Psoas muscle (tissue), 8 donors: Measurements from ENCODE around the gene LPIN1. TPM values are rescaled to one million over a fixed set of nuclear protein-coding genes. Genes with fewer than 3 reads are reported as not detected.
A peak's percentile ranks its signal among the peaks of the same experiment; 100 is the strongest.

Source experiments
- ATAC-seq, 4 donors: fragments of 200-7000 bp; cut with Tn5 transposase; one replicate each; pipeline ENCODE4 v1.9.1; 2020; ENCODE audit warnings: moderate library complexity in 3 of 4, mild to moderate bottlenecking in 2 of 4
- DNase-seq, 2 donors: peaks; one replicate each; pipeline ENCODE4 v3.0.0-alpha.2; 2020
- H3K27ac ChIP-seq: fragments of 200-600 bp; one replicate; pipeline ENCODE4 v1.8.0; 2022
- H3K27me3 ChIP-seq, 3 donors: fragments of 200-600 bp in 1 of 3; one replicate each; pipeline versions ENCODE4 v1.6.1 to v1.8.0; 2013 to 2022; ENCODE audit warnings: low read length in 2 of 3, mild to moderate bottlenecking in 2 of 3, moderate library complexity in 1 of 3; ENCODE audit not compliant: insufficient read depth in 3 of 3
- H3K36me3 ChIP-seq, 2 donors: fragments of 200-600 bp in 1 of 2; one replicate each; pipeline versions ENCODE4 v1.6.1 to v1.8.0; 2013 to 2022; ENCODE audit warnings: low read depth in 1 of 2, mild to moderate bottlenecking in 1 of 2, moderate library complexity in 1 of 2; ENCODE audit not compliant: insufficient read depth in 1 of 2
- H3K4me1 ChIP-seq: fragments of 200-600 bp; one replicate; pipeline ENCODE4 v1.8.0; 2022
- H3K4me3 ChIP-seq: fragments of 200-600 bp; one replicate; pipeline ENCODE4 v1.8.0; 2022; ENCODE audit warnings: mild to moderate bottlenecking
- H3K9me3 ChIP-seq: fragments of 200-600 bp; one replicate; pipeline ENCODE4 v1.8.0; 2022
- CTCF ChIP-seq: fragments of 200-600 bp; IDR thresholded peaks from one replicate; pipeline ENCODE4 v1.8.0; 2022; ENCODE audit warnings: antibody characterized with exemption
- WGBS, 3 donors: extraction: QIAGEN DNeasy Blood & Tissue Kit; methylation state at CpG; one replicate each; pipeline versions ENCODE4 v1.1.6 to v1.1.7; 2013; 5-methylcytosine and 5-hydroxymethylcytosine counted together
- intact Hi-C, 2 donors: fragments of 100-400 bp; cut with DNase I; formaldehyde crosslinking; loops; one replicate each; pipeline versions ENCODE4 v1.11.0 to v1.14.2; 2022
- polyA plus RNA-seq, 3 donors: library from polyadenylated mRNA; stranded (reverse); fragments of 200-250 nt; gene quantifications; one replicate each; pipeline ENCODE4 v1.2.3, GENCODE V29; 2013
- total RNA-seq, 4 donors: library from RNA; stranded (reverse); fragmentation: NEBNext Ultra II Directional in 2 of 4; extraction: Animal tissue kit (Norgen Biotek cat#: 25700) in 2 of 4; gene quantifications; one replicate each; pipeline versions ENCODE4 v1.2.1 to v1.2.4, GENCODE V29; 2021 to 2023
- donor health status: healthy with polysubstance abuse.
- donor health status: DM: no; HTN: no; CAD: no; lungs with moderate emphysema.
- donor health status: Bipolar disorder and iron deficiency.
- donor health status: healthy.
- donor health status: DM: yes; HTN: yes; CAD: no.
- donor health status: DM: no; HTN: no; CAD: no.
- donor health status: DM: no; HTN: no; CAD: no.
- donor health status: DM: yes; HTN: yes; CAD: no.

LPIN1 gene
- total and polyA plus RNA-seq, 7 donors: 82.0 to 382 (median 146) TPM

DNA sequence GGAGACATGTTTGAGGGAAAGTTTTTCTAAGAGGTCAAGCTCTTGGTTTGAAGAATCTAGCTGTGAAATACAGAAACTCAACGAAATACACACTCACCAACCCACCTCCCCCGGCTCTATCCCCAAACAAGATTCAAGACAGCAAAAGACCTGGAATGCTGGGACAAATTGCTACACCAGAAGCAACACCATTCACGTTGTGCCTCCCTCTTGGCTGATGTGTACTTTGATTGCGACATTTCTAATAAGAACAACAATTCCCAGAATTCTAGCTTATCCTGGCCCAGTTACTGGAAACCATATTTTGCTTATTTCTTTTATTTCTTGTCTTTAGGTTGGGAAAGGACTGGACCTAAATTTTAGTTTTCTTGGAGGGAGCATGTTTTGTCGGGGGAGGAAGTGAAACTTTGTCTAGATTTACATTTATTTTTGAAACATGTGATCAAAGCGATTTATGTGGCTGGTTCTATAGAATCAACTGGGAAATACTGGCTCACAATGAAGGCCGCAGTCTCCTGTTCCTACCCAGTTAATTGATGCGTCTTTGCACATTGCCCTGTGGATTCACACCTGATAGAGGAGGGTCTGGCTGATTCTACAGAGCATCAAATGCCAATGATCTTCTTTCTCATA lies 29.6 kb upstream of the LPIN1 start:
- H3K27me3 ChIP-seq: no peaks in the 10 kb centered on the region
- H3K4me3 ChIP-seq: no peak overlapping the region
- WGBS, 3 donors: 69 to 77% (median 71%) methylated on average over 8 of the region's 8 CpGs
- no peak overlapping the region for H3K27ac ChIP-seq
- H3K4me1 ChIP-seq: no peaks in the 10 kb centered on the region
- H3K36me3 ChIP-seq: peaks cover 0 to 8% of the 10 kb centered on the region in 2 donors
- ATAC-seq (peak in 3 of 4 donors; percentile 24 to 50 (median 43)), DNase-seq (no peak)
- intact Hi-C loops: no loop called here
- no peaks in the 10 kb centered on the region for H3K9me3 ChIP-seq
- no peak for TF ChIP-seq CTCF

DNA sequence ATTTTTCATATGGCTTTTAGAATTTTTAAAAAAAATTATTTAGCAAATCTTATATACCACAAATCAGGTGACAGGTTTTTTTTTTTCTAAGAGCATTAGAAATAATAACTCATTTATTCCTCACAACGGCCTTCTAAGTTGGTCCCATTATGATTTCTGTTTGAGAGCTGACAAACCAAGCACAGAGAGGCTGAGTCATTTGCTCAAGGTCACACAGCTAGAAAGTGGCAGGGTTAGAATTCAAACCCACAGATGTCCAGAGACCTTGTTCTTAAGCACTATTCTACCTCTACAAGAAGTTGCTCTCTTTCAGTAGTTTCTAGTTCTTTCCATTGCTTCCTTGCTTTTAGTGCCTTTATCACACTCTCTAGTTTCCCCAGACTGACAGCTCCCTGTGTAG lies 28.8 kb upstream of the LPIN1 start:
- TF ChIP-seq CTCF: no peak
- intact Hi-C loops: no loop called here
- H3K27me3 ChIP-seq: no peaks in the 10 kb centered on the region

DNA sequence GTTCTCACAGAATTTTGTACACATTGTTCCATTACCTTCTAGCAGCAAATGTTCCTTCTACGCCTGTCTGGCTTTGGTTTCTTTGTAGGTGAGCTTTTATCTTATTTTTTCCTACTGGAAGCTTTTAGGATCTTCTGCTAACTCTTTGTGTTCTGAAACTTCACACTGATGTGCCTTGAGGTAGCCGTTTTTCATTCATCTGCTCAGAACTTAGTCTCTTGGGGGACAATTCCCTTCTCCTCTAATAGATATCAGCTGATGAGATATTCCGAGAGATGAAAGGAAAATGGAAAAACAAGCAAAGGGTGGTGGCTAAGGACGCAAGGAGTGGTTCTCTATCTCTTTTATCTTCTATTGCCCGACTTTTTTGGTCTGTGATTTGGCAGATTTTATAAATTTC lies 27.8 kb upstream of the LPIN1 start:
- WGBS, 3 donors: 82 to 85% (median 83%) methylated on average over 5 of the region's 5 CpGs
- TF ChIP-seq CTCF: no peak
- Histone ChIP-seq H3K27me3 (no peaks in the 10 kb centered on the region), H3K27ac (no peak overlapping the region), H3K9me3 (no peaks in the 10 kb centered on the region), H3K4me1 (no peaks in the 10 kb centered on the region), H3K36me3 (peaks cover 0 to 8% of the 10 kb centered on the region in 2 donors), H3K4me3 (no peak overlapping the region)
- ATAC-seq: no peak
- no peak for DNase-seq
- intact Hi-C loops: no loop called here

More for the DNA sequence above, 28.8 kb upstream of the LPIN1 start:
- Histone ChIP-seq H3K9me3 (no peaks in the 10 kb centered on the region), H3K27ac (no peak overlapping the region), H3K36me3 (peaks cover 0 to 8% of the 10 kb centered on the region in 2 donors), H3K4me1 (no peaks in the 10 kb centered on the region), H3K4me3 (no peak overlapping the region)
- 82 to 97% (median 90%) methylated on average over 1 of the region's 1 CpG for WGBS, 3 donors
- no peak for ATAC-seq
- no peak for DNase-seq

DNA sequence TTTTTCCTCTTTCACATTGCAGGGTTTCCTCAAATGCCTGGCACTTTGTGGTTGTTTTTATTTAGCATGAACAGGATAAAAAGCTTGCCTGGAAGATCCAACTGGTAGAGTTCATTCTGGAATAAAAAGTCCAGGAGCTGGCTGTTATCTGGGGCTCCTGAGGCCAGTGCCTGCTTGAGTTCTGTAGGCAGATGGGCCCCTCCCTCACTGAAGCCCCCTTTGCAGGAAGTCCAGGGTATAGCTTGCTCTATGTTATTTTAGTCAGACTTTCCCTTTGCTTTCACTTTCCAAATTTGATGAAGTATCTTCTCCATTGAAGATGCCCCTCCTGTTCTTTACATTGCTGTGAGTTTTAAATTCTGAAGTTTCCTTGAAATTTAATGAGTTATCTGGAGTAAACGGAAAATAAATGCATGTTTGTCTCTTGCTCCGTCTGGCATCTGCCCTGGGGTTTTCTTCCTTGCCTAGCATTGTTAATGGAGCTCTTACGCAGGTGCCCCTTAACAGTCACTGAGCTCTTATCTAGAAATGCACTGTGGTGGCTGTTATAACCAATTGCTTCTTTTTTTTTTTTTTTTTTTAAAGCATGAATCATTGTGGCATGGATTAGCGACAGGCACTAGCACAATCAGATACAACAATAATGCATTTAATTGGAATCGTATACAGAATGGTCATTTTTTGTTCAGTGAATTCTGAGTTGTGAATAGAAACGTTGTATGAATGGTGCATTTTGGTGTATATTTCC lies 27.0 kb upstream of the LPIN1 start:
- ATAC-seq (no peak), DNase-seq (no peak)
- H3K4me3 ChIP-seq: no peak overlapping the region
- 81 to 84% (median 83%) methylated on average over 6 of the region's 6 CpGs for WGBS, 3 donors
- H3K36me3 ChIP-seq: no peaks in the 10 kb centered on the region
- no peak overlapping the region for H3K27ac ChIP-seq
- TF ChIP-seq CTCF: no peak
- no peaks in the 10 kb centered on the region for H3K27me3 ChIP-seq
- H3K9me3 ChIP-seq: no peaks in the 10 kb centered on the region
- H3K4me1 ChIP-seq: no peaks in the 10 kb centered on the region
- intact Hi-C loops: no loop called here
